Esophagus muscularis mucosa (tissue), 4 donors: Measurements from ENCODE around the gene ACTN4. TPM values are rescaled to one million over a fixed set of nuclear protein-coding genes. Genes with fewer than 3 reads are reported as not detected.

Experiments used
- DNase-seq: peaks from one replicate; pipeline ENCODE4 v3.0.0-alpha.2; 2017; ENCODE audit errors: extremely low spot score
- H3K27ac ChIP-seq, 4 donors: fragments of 200-600 bp; sonication (generic); replicated peaks in 1 of 4; 1 replicate in 3 of 4; 2 replicates in 1 of 4; pipeline ENCODE4 v1.5.1; 2016 to 2019; ENCODE audit warnings: mild to moderate bottlenecking in 1 of 4
- H3K27me3 ChIP-seq, 4 donors: fragments of 200-600 bp; sonication (generic); one replicate each; pipeline versions ENCODE4 v1.5.1 to v1.6.0; 2016 to 2019
- H3K36me3 ChIP-seq, 4 donors: fragments of 200-600 bp; sonication (generic); one replicate each; pipeline ENCODE4 v1.5.1; 2016 to 2019
- H3K4me1 ChIP-seq, 4 donors: fragments of 200-600 bp; sonication (generic); one replicate each; pipeline ENCODE4 v1.5.1; 2016 to 2019
- H3K4me3 ChIP-seq, 4 donors: fragments of 200-600 bp; sonication (generic); 1 replicate in 2 of 4; 2 replicates in 2 of 4; pipeline ENCODE4 v1.5.1; 2016 to 2019; ENCODE audit warnings: mild to moderate bottlenecking in 4 of 4, moderate library complexity in 1 of 4
- H3K9me3 ChIP-seq, 4 donors: fragments of 200-600 bp; sonication (generic); 1 replicate in 3 of 4; 2 replicates in 1 of 4; pipeline ENCODE4 v1.5.1; 2016 to 2019
- EP300 ChIP-seq: sonication (generic); formaldehyde crosslinking; IDR thresholded peaks from one replicate; pipeline ENCODE4 v1.6.1; 2017; ENCODE audit warnings: antibody characterized with exemption
- POLR2A ChIP-seq: fragments of 450-650 bp; IDR thresholded peaks from one replicate; pipeline ENCODE4 v1.6.1; 2017; ENCODE audit warnings: antibody characterized with exemption, moderate library complexity, mild to moderate bottlenecking, low read depth
- POLR2AphosphoS5 ChIP-seq, 2 donors: sonication (generic); formaldehyde crosslinking; IDR thresholded peaks; one replicate each; pipeline ENCODE4 v1.6.1; 2017; ENCODE audit warnings: antibody characterized with exemption in 2 of 2
- WGBS: methylation state at CpG from one replicate; pipeline ENCODE4 v1.1.5; 2018; 5-methylcytosine and 5-hydroxymethylcytosine counted together
- intact Hi-C: fragments of 100-400 bp; cut with DNase I; formaldehyde crosslinking; loops from one replicate; pipeline ENCODE4 v1.15.1; 2023
- total RNA-seq, 4 donors: library from RNA; depleted of rRNA; stranded (reverse); fragments of >200 nt; gene quantifications; one replicate each; pipeline versions ENCODE4 v1.1.0 to v1.2.1, GENCODE V29; 2016
- TF ChIP-seq, protein P1 (sequence below), 3 experiments: fragments of 200-600 bp in 2 of 3; fragments of 450-650 bp in 1 of 3; sonication (generic) in 2 of 3; IDR thresholded peaks; one replicate each; pipeline ENCODE4 v1.5.1; 2017 to 2019; ENCODE audit warnings: antibody characterized with exemption in 3 of 3, mild to moderate bottlenecking in 2 of 3, moderate library complexity in 1 of 3

ACTN4 gene
- total RNA-seq, 4 donors from 2014 or later, result 416 to 816 (median 598) TPM

DNA sequence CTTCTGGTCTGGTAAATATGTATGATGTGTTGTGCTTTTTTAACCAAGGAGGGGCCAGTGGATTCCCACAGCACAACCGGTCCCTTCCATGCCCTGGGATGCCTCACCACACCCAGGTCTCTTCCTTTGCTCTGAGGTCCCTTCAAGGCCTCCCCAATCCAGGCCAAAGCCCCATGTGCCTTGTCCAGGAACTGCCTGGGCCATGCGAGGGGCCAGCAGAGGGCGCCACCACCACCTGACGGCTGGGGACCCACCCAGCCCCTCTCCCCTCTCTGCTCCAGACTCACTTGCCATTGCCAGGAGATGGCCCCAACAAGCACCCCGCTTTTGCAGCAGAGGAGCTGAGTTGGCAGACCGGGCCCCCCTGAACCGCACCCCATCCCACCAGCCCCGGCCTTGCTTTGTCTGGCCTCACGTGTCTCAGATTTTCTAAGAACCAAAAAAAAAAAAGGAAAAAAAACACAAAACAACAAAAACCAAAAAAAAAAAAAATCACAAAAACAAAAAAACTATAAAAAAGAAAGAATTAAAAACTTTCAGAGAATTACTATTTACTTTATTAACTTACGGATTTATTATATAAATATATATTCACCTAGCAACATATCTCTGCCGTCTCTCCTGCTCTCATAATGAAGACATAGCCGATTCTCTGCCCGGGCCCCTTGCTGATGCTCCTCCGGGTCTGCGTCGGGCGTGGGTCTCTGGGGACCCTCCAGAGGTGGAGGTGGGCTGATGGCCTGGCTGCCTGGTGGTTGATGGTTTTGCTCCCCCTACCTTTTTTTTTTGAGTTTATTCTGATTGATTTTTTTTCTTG lies 82.4 kb downstream of the ACTN4 start:
- Histone ChIP-seq H3K27ac (peak overlapping the region; percentile 54 to 72 (median 62)), H3K4me1 (peaks cover 41 to 78% (median 59%) of the 10 kb centered on the region in 4 donors), H3K36me3 (peaks cover 41 to 75% (median 68%) of the 10 kb centered on the region in 4 donors), H3K4me3 (no peak overlapping the region), H3K9me3 (no peaks in the 10 kb centered on the region), H3K27me3 (no peaks in the 10 kb centered on the region)
- no peak for DNase-seq
- TF ChIP-seq EP300 (no peak), POLR2A (no peak), POLR2AphosphoS5 (IDR thresholded peaks at IDR 0.05) (peak in 1 of 2 donors; percentile 8)
- TF ChIP-seq, protein P1, sequence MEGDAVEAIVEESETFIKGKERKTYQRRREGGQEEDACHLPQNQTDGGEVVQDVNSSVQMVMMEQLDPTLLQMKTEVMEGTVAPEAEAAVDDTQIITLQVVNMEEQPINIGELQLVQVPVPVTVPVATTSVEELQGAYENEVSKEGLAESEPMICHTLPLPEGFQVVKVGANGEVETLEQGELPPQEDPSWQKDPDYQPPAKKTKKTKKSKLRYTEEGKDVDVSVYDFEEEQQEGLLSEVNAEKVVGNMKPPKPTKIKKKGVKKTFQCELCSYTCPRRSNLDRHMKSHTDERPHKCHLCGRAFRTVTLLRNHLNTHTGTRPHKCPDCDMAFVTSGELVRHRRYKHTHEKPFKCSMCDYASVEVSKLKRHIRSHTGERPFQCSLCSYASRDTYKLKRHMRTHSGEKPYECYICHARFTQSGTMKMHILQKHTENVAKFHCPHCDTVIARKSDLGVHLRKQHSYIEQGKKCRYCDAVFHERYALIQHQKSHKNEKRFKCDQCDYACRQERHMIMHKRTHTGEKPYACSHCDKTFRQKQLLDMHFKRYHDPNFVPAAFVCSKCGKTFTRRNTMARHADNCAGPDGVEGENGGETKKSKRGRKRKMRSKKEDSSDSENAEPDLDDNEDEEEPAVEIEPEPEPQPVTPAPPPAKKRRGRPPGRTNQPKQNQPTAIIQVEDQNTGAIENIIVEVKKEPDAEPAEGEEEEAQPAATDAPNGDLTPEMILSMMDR (IDR thresholded peaks at IDR 0.05), result peak; percentile 65 to 82 (median 75)
- intact Hi-C loops, result loop anchor here (5.0 kb wide), 1 partner anchor 107 kb away; no protein-coding TSS in a partner anchor
- 68% methylated on average over 17 of the region's 17 CpGs for WGBS

DNA sequence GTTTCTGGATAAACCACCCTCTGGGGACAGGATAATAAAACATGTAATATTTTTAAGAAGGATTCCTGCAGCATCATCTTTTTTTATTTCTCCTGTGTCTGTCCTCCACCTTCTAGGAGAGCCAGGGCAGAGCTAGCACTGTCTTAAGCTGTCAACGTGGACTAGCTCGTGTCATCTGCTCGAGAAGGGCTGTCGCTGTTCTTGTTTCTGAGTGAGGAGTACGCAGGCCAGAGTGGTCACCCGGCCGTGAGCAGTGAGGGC lies 83.0 kb downstream of the ACTN4 start:
- TF ChIP-seq EP300 (no peak), POLR2A (no peak), POLR2AphosphoS5 (IDR thresholded peaks at IDR 0.05) (no peak)
- TF ChIP-seq, protein P1 (IDR thresholded peaks at IDR 0.05), result no peak
- H3K27me3 ChIP-seq, result no peaks in the 10 kb centered on the region
- no peaks in the 10 kb centered on the region for H3K9me3 ChIP-seq
- H3K27ac ChIP-seq, result peak overlapping the region in 3 of 4 donors; percentile 64 to 77 (median 72)
- H3K4me1 ChIP-seq, result peaks cover 44 to 83% (median 60%) of the 10 kb centered on the region in 4 donors
- H3K36me3 ChIP-seq, result peaks cover 36 to 70% (median 63%) of the 10 kb centered on the region in 4 donors
- no peak for DNase-seq
- 86% methylated on average over 7 of the region's 7 CpGs for WGBS
- intact Hi-C loops, result loop anchor here (5.0 kb wide), 1 partner anchor 107 kb away; no protein-coding TSS in a partner anchor
- H3K4me3 ChIP-seq, result no peak overlapping the region

DNA sequence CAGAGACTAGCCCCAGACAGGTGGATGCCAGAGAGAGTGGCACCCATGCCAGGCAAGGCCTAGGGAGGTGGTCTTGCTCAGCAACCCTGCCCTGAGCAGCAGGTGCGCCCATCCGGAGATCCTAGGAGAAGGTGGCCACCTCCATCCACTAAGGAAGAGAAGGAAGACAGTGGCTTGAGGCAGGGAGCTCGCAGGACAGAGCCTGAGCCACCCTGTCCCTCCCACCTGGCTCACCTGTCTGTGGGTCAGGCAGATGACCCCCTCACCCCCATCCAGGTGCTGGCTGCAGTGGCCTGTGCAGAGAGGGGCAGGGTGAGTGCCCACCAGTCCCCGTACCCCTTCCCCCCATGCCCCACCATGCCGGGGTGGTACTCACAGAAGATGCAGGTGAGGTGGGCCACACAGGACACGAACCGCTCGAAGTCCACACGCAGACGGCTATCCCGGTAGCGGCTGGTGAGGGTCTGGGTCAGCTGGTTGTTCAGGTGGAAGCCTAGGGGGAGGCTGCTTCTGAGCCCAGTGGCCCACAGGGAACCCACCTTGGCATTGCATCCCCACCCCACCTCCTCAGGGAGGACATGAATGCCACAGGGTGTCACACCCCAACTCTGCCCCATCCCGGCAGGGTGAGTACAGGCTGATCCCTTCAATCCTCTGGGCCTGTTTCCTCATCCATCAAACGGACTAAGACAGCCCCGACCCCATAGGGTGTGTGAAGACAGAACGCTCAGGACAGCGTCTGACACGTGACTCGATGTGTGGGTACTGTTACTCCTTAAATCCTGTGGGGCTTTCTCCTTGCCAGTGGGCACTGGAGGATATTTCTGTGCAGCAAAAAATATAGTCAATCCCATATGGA lies 83.5 kb downstream of the ACTN4 start:
- Histone ChIP-seq H3K27ac (peak overlapping the region; percentile 64 to 78 (median 74)), H3K4me3 (no peak overlapping the region), H3K4me1 (peaks cover 44 to 82% (median 58%) of the 10 kb centered on the region in 4 donors), H3K9me3 (no peaks in the 10 kb centered on the region), H3K27me3 (no peaks in the 10 kb centered on the region), H3K36me3 (peaks cover 30 to 64% (median 57%) of the 10 kb centered on the region in 4 donors)
- TF ChIP-seq, protein P1 (IDR thresholded peaks at IDR 0.05), result no peak
- TF ChIP-seq EP300, result no peak
- TF ChIP-seq POLR2A, result no peak
- no peak for TF ChIP-seq POLR2AphosphoS5 (IDR thresholded peaks at IDR 0.05)
- intact Hi-C loops, result loop anchor here (5.0 kb wide), 1 partner anchor 106 kb away; no protein-coding TSS in a partner anchor
- WGBS, result 76% methylated on average over 4 of the region's 19 CpGs
- DNase-seq, result no peak

DNA sequence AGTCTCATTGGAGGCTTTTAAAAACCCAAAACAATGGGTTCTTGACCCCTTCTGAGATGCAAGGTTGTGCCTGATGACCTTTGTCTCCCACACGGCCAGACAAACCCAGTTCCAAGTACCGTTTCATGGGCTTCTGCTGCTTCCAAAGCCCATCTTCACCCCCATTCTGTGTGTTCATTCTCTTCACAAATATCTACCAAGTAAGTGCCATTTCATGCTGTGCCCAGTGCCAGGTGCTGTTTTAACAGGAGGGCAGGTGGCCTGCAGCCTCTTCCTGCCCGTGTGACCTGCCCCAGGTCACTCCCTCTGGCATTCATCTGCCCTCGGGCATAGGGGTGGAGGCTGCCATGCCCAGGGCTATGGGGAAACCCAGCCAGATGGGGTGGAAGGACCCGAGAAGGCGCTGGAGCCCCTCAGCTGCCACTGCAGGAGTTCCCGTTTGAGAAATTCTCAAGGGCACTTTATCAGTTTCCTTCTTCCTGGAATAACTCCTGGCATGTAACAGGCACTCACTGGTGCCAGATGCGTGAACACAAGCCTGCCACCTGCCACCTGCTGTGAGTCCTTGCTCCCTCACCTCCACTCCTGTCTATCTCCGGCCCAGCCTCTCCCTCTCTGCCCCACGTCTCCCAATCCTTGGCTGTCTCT lies 84.3 kb downstream of the ACTN4 start:
- H3K9me3 ChIP-seq, result no peaks in the 10 kb centered on the region
- H3K36me3 ChIP-seq, result peaks cover 22 to 56% (median 49%) of the 10 kb centered on the region in 4 donors
- H3K4me1 ChIP-seq, result peaks cover 45 to 82% (median 66%) of the 10 kb centered on the region in 4 donors
- WGBS, result 72% methylated on average over 10 of the region's 10 CpGs
- H3K27ac ChIP-seq, result peak overlapping the region; percentile 64 to 78 (median 74)
- no peak for DNase-seq
- intact Hi-C loops, result loop anchor here (5.0 kb wide), 1 partner anchor 106 kb away; no protein-coding TSS in a partner anchor
- H3K27me3 ChIP-seq, result no peaks in the 10 kb centered on the region
- H3K4me3 ChIP-seq, result no peak overlapping the region
- TF ChIP-seq POLR2A (no peak), EP300 (no peak), POLR2AphosphoS5 (IDR thresholded peaks at IDR 0.05) (peak in 1 of 2 donors; percentile 21)
- TF ChIP-seq, protein P1 (IDR thresholded peaks at IDR 0.05), result no peak
